ENCODE data around the gene DGKD.

The DGKD gene

GRCh38 chr2:233354971-233355574, 779 bp downstream of the DGKD start:
- Histone ChIP-seq H3K36me3 (ENCODE audit: control insufficient read depth, low read depth, low read length) (no peaks in the 10 kb centered on the region), H3K9me3 (ENCODE audit: control insufficient read depth, low read depth, low read length) (no peaks in the 10 kb centered on the region), H3K9ac (ENCODE audit: low read length) (peak overlapping the region; percentile 38), H3K4me3 (ENCODE audit: low read length) (peak overlapping the region; percentile 69), H3K27me3 (ENCODE audit: control insufficient read depth, insufficient read depth, low read length) (peaks cover 37% of the 10 kb centered on the region), H3K4me1 (ENCODE audit: control insufficient read depth, low read depth, low read length) (peaks cover 4% of the 10 kb centered on the region), H3K27ac (ENCODE audit: low read length) (no peak overlapping the region)

DNA sequence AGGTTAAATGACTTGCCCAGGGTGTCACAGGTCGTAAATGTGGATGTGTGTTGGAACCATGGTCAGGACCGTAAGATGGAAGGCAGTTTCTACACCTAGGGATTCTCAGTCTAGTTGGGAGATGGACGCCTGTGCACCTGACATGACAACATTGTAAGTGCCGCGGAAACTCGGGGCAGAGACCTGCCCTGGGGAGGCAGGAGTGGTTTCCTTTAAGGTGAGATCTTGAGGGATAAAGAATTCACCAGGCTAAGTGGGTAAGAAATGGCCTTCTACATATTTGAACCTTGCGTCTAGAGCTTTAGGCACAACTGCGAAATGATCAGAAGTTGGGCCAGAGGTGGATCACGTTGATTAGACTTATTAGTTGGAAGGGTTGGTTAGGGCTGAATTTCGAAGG, 1.6 kb downstream of the DGKD start:
- no peak overlapping the region for H3K4me3 ChIP-seq (ENCODE audit: low read length)
- H3K27ac ChIP-seq (ENCODE audit: low read length): no peak overlapping the region
- H3K36me3 ChIP-seq (ENCODE audit: control insufficient read depth, low read depth, low read length): no peaks in the 10 kb centered on the region
- H3K27me3 ChIP-seq (ENCODE audit: control insufficient read depth, insufficient read depth, low read length): peaks cover 37% of the 10 kb centered on the region
- no peaks in the 10 kb centered on the region for H3K9me3 ChIP-seq (ENCODE audit: control insufficient read depth, low read depth, low read length)
- peaks cover 4% of the 10 kb centered on the region for H3K4me1 ChIP-seq (ENCODE audit: control insufficient read depth, low read depth, low read length)
- H3K9ac ChIP-seq (ENCODE audit: low read length): no peak overlapping the region

GRCh38 chr2:233356546-233357308, 2.4 kb downstream of the DGKD start:
- no peak overlapping the region for H3K9ac ChIP-seq (ENCODE audit: low read length)
- H3K27ac ChIP-seq (ENCODE audit: low read length): no peak overlapping the region
- peaks cover 37% of the 10 kb centered on the region for H3K27me3 ChIP-seq (ENCODE audit: control insufficient read depth, insufficient read depth, low read length)
- no peaks in the 10 kb centered on the region for H3K9me3 ChIP-seq (ENCODE audit: control insufficient read depth, low read depth, low read length)
- no peak overlapping the region for H3K4me3 ChIP-seq (ENCODE audit: low read length)
- peaks cover 4% of the 10 kb centered on the region for H3K4me1 ChIP-seq (ENCODE audit: control insufficient read depth, low read depth, low read length)
- no peaks in the 10 kb centered on the region for H3K36me3 ChIP-seq (ENCODE audit: control insufficient read depth, low read depth, low read length)

GRCh38 chr2:233358335-233358734, 4.0 kb downstream of the DGKD start:
- Histone ChIP-seq H3K9ac (ENCODE audit: low read length) (no peak overlapping the region), H3K27me3 (ENCODE audit: control insufficient read depth, insufficient read depth, low read length) (peaks cover 23% of the 10 kb centered on the region), H3K27ac (ENCODE audit: low read length) (no peak overlapping the region), H3K9me3 (ENCODE audit: control insufficient read depth, low read depth, low read length) (no peaks in the 10 kb centered on the region), H3K36me3 (ENCODE audit: control insufficient read depth, low read depth, low read length) (no peaks in the 10 kb centered on the region), H3K4me1 (ENCODE audit: control insufficient read depth, low read depth, low read length) (peaks cover 4% of the 10 kb centered on the region), H3K4me3 (ENCODE audit: low read length) (no peak overlapping the region)

- Histone ChIP-seq H3K4me3 (ENCODE audit: low read length) (no peak overlapping the region), H3K9me3 (ENCODE audit: control insufficient read depth, low read depth, low read length) (no peaks in the 10 kb centered on the region), H3K27ac (ENCODE audit: low read length) (no peak overlapping the region), H3K27me3 (ENCODE audit: control insufficient read depth, insufficient read depth, low read length) (peaks cover 17% of the 10 kb centered on the region), H3K36me3 (ENCODE audit: control insufficient read depth, low read depth, low read length) (no peaks in the 10 kb centered on the region), H3K4me1 (ENCODE audit: control insufficient read depth, low read depth, low read length) (peaks cover 4% of the 10 kb centered on the region), H3K9ac (ENCODE audit: low read length) (no peak overlapping the region)
Observed at GRCh38 chr2:233358947-233359346, 4.7 kb downstream of the DGKD start.

DNA sequence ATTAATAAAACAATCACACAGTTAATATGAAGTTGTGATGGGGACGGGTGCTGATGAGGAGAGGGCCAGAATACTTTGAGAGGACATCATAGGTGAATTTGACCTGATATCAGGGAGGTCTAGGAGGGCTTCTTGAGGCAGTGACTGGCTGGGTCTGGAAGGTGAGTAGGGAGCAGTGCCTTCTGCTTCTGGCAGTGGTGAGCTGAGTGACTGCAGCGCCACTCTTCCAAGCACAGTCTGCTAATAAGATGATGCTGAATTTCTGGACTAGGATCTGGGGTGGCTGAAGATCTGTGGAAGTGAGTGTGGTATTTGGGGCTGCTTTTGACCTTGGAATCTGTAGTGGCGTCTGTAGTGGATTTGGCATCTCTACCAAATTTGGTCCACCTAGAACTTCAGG, 5.5 kb downstream of the DGKD start:
- Histone ChIP-seq H3K36me3 (ENCODE audit: control insufficient read depth, low read depth, low read length) (no peaks in the 10 kb centered on the region), H3K27ac (ENCODE audit: low read length) (no peak overlapping the region), H3K4me3 (ENCODE audit: low read length) (no peak overlapping the region), H3K9ac (ENCODE audit: low read length) (no peak overlapping the region), H3K27me3 (ENCODE audit: control insufficient read depth, insufficient read depth, low read length) (peaks cover 16% of the 10 kb centered on the region), H3K9me3 (ENCODE audit: control insufficient read depth, low read depth, low read length) (no peaks in the 10 kb centered on the region), H3K4me1 (ENCODE audit: control insufficient read depth, low read depth, low read length) (peaks cover 4% of the 10 kb centered on the region)

- Histone ChIP-seq H3K9me3 (ENCODE audit: control insufficient read depth, low read depth, low read length) (no peaks in the 10 kb centered on the region), H3K9ac (ENCODE audit: low read length) (no peak overlapping the region), H3K36me3 (ENCODE audit: control insufficient read depth, low read depth, low read length) (no peaks in the 10 kb centered on the region), H3K4me1 (ENCODE audit: control insufficient read depth, low read depth, low read length) (peaks cover under 1% of the 10 kb centered on the region), H3K27ac (ENCODE audit: low read length) (no peak overlapping the region), H3K4me3 (ENCODE audit: low read length) (no peak overlapping the region), H3K27me3 (ENCODE audit: control insufficient read depth, insufficient read depth, low read length) (peaks cover 7% of the 10 kb centered on the region)
Observed at GRCh38 chr2:233360771-233361176, 6.5 kb downstream of the DGKD start.

- Histone ChIP-seq H3K9ac (ENCODE audit: low read length) (no peak overlapping the region), H3K27me3 (ENCODE audit: control insufficient read depth, insufficient read depth, low read length) (peaks cover 1% of the 10 kb centered on the region), H3K27ac (ENCODE audit: low read length) (no peak overlapping the region), H3K4me1 (ENCODE audit: control insufficient read depth, low read depth, low read length) (no peaks in the 10 kb centered on the region), H3K9me3 (ENCODE audit: control insufficient read depth, low read depth, low read length) (no peaks in the 10 kb centered on the region), H3K4me3 (ENCODE audit: low read length) (no peak overlapping the region), H3K36me3 (ENCODE audit: control insufficient read depth, low read depth, low read length) (no peaks in the 10 kb centered on the region)
Observed at GRCh38 chr2:233361297-233361696, 7.0 kb downstream of the DGKD start.

DNA sequence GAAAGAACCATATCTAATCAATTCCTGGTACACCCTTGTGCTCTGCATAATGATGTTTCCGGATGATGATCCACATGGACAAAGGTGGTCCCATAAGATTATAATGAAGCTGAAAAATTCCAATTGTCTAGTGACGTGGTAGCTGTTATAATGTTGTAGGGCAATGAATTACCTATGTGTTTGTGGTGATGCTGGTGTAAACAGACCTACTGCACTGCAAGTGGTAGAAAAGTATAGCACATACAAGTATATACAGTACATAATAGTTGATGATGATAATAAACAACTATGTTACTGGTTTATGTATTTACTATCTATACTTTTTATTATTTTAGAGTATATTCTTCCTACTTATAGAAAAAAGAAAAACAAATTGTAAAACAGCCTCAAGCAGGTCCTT, 8.4 kb downstream of the DGKD start:
- H3K4me1 ChIP-seq (ENCODE audit: control insufficient read depth, low read depth, low read length): no peaks in the 10 kb centered on the region
- no peaks in the 10 kb centered on the region for H3K36me3 ChIP-seq (ENCODE audit: control insufficient read depth, low read depth, low read length)
- H3K27ac ChIP-seq (ENCODE audit: low read length): no peak overlapping the region
- no peaks in the 10 kb centered on the region for H3K9me3 ChIP-seq (ENCODE audit: control insufficient read depth, low read depth, low read length)
- H3K27me3 ChIP-seq (ENCODE audit: control insufficient read depth, insufficient read depth, low read length): no peaks in the 10 kb centered on the region
- H3K9ac ChIP-seq (ENCODE audit: low read length): no peak overlapping the region
- H3K4me3 ChIP-seq (ENCODE audit: low read length): no peak overlapping the region

GRCh38 chr2:233363744-233364235, 9.5 kb downstream of the DGKD start:
- no peaks in the 10 kb centered on the region for H3K27me3 ChIP-seq (ENCODE audit: control insufficient read depth, insufficient read depth, low read length)
- no peak overlapping the region for H3K27ac ChIP-seq (ENCODE audit: low read length)
- no peak overlapping the region for H3K9ac ChIP-seq (ENCODE audit: low read length)
- no peaks in the 10 kb centered on the region for H3K4me1 ChIP-seq (ENCODE audit: control insufficient read depth, low read depth, low read length)
- H3K4me3 ChIP-seq (ENCODE audit: low read length): no peak overlapping the region
- no peaks in the 10 kb centered on the region for H3K36me3 ChIP-seq (ENCODE audit: control insufficient read depth, low read depth, low read length)
- no peaks in the 10 kb centered on the region for H3K9me3 ChIP-seq (ENCODE audit: control insufficient read depth, low read depth, low read length)

DNA sequence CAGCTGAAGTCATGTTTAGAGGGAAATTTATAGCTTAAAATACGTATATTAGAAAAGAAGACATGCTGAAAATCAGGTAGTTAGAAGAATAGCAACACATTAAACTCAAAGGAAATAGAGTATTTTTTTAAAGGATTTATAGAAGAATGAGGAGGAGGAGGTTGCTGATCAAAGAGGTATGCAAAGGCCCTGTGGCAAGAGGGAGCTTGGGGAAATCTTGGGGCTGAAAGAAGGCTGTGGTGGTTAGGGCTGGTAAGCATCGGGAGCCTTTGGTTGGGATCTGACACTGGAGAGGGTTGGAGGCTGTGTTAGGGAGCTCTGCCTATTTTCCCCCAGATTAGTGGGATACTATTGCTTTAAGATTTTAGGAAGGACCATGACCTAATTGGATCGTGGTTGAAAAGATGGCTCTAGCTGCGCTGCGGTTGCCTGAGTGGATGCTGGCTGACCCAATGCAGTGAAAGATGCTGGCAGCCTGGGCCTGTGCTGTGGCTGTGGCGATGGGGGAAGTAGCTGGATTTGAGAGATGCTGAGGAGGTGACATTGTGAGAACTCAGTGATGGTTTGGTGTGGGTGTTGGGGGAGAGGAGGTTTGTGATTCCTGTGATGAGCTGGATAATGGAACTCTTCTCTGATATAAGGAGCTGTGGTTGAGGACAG, 11.7 kb downstream of the DGKD start:
- Histone ChIP-seq H3K9ac (ENCODE audit: low read length) (no peak overlapping the region), H3K36me3 (ENCODE audit: control insufficient read depth, low read depth, low read length) (no peaks in the 10 kb centered on the region), H3K4me1 (ENCODE audit: control insufficient read depth, low read depth, low read length) (no peaks in the 10 kb centered on the region), H3K4me3 (ENCODE audit: low read length) (no peak overlapping the region), H3K27ac (ENCODE audit: low read length) (no peak overlapping the region), H3K27me3 (ENCODE audit: control insufficient read depth, insufficient read depth, low read length) (no peaks in the 10 kb centered on the region), H3K9me3 (ENCODE audit: control insufficient read depth, low read depth, low read length) (no peaks in the 10 kb centered on the region)
